Gastroesophageal sphincter (tissue), 3 donors: ENCODE data around the gene ADM2.
"Not testable (repeated sequence)": the region's sequence is repeated elsewhere in the genome, so short reads cannot be mapped to it uniquely, and the experiment has no call there.

ENCODE experiments used
- POLR2A ChIP-seq, 2 donors: fragments of 450-650 bp; IDR thresholded peaks; one replicate each; pipeline ENCODE4 v1.6.1; 2017; ENCODE audit warnings: antibody characterized with exemption in 2 of 2, mild to moderate bottlenecking in 2 of 2, moderate library complexity in 1 of 2
- TF ChIP-seq, protein P1 (sequence below), 4 experiments: fragments of 200-600 bp in 2 of 4; fragments of 450-650 bp in 2 of 4; sonication (generic) in 1 of 4; IDR thresholded peaks; one replicate each; pipeline ENCODE4 v1.5.1; 2017 to 2019; ENCODE audit warnings: antibody characterized with exemption in 4 of 4, mild to moderate bottlenecking in 2 of 4, moderate library complexity in 2 of 4

DNA sequence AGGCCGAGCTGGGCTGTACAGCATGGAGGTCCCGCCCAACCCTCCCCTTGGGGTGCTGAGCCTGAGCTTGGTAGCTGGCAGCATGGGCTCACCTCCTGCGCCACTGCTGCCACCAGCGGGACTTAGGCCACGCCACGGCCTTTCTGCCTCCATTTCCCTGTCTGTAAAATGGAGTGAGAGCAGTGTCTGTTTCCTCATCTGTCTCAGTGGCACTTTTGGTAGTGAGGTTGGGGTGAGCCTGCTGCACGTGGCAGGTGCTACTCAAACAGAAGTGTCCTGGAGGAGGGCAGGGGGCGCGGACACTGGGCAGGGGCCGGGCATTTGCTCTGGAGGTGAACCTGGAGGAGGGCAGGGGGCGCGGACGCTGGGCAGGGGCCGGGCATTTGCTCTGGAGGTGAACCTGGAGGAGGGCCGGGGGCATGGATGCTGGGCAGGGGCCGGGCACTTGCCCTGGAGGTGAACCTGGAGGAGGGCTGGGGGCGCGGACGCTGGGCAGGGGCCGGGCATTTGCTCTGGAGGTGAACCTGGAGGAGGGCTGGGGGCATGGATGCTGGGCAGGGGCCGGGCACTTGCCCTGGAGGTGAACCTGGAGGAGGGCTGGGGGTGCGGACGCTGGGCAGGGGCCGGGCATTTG is 48.3 kb upstream of the ADM2 start:
- TF ChIP-seq, protein P1, sequence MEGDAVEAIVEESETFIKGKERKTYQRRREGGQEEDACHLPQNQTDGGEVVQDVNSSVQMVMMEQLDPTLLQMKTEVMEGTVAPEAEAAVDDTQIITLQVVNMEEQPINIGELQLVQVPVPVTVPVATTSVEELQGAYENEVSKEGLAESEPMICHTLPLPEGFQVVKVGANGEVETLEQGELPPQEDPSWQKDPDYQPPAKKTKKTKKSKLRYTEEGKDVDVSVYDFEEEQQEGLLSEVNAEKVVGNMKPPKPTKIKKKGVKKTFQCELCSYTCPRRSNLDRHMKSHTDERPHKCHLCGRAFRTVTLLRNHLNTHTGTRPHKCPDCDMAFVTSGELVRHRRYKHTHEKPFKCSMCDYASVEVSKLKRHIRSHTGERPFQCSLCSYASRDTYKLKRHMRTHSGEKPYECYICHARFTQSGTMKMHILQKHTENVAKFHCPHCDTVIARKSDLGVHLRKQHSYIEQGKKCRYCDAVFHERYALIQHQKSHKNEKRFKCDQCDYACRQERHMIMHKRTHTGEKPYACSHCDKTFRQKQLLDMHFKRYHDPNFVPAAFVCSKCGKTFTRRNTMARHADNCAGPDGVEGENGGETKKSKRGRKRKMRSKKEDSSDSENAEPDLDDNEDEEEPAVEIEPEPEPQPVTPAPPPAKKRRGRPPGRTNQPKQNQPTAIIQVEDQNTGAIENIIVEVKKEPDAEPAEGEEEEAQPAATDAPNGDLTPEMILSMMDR (IDR thresholded peaks at IDR 0.05): not testable (repeated sequence)
- TF ChIP-seq POLR2A (IDR thresholded peaks at IDR 0.05): not testable (repeated sequence)
